H9 (cell line): Measurements from ENCODE around the gene COX11. TPM values are rescaled to one million over a fixed set of nuclear protein-coding genes. Genes with fewer than 3 reads are reported as not detected.

Source experiments
- DNase-seq: peaks from one replicate; pipeline ENCODE4 v3.0.0-alpha.2; 2017
- H2AFZ ChIP-seq: one replicate; pipeline ENCODE4 v1.6.1; 2013; ENCODE audit warnings: mild to moderate bottlenecking, low read length, control low read depth, moderate library complexity
- H2AK5ac ChIP-seq: 2 replicates; pipeline ENCODE4 v1.6.1; 2013; ENCODE audit warnings: low read length, control low read depth, mixed read lengths; ENCODE audit not compliant: insufficient read length
- H2BK120ac ChIP-seq: one replicate; pipeline ENCODE4 v1.6.1; 2013; ENCODE audit warnings: low read depth, mild to moderate bottlenecking, low read length, control low read depth, inconsistent platforms; ENCODE audit not compliant: poor library complexity, severe bottlenecking
- H2BK12ac ChIP-seq: 2 replicates; pipeline ENCODE4 v1.6.1; 2013; ENCODE audit warnings: low read length, control low read depth, mixed read lengths, low read depth; ENCODE audit not compliant: insufficient read length
- H2BK15ac ChIP-seq: 2 replicates; pipeline ENCODE4 v1.6.1; 2013; ENCODE audit warnings: low read depth, low read length, control low read depth
- H2BK20ac ChIP-seq: one replicate; pipeline ENCODE4 v1.6.1; 2013; ENCODE audit warnings: low read depth, mild to moderate bottlenecking, low read length, control low read depth, inconsistent platforms; ENCODE audit not compliant: poor library complexity, severe bottlenecking
- H2BK5ac ChIP-seq: 2 replicates; pipeline ENCODE4 v1.6.1; 2013; ENCODE audit warnings: low read length, control low read depth, mixed read lengths; ENCODE audit not compliant: insufficient read length
- H3K14ac ChIP-seq: 2 replicates; pipeline ENCODE4 v1.6.1; 2013; ENCODE audit warnings: low read length, control low read depth; ENCODE audit not compliant: insufficient read depth
- H3K18ac ChIP-seq: 2 replicates; pipeline ENCODE4 v1.6.1; 2013; ENCODE audit warnings: low read depth, mild to moderate bottlenecking, mixed read lengths, low read length, control low read depth; ENCODE audit not compliant: insufficient read length
- H3K23ac ChIP-seq: 2 replicates; pipeline ENCODE4 v1.6.1; 2013; ENCODE audit warnings: low read length, control low read depth, mixed read lengths, low read depth; ENCODE audit not compliant: insufficient read length
- H3K23me2 ChIP-seq: 2 replicates; pipeline ENCODE4 v1.6.1; 2013; ENCODE audit warnings: low read depth, mild to moderate bottlenecking, mixed read lengths, low read length, control low read depth; ENCODE audit not compliant: insufficient read length, poor library complexity, severe bottlenecking
- H3K27ac ChIP-seq: 2 replicates; pipeline ENCODE4 v1.5.1; 2013; ENCODE audit warnings: low read length, control low read depth, mixed read lengths, low read depth; ENCODE audit not compliant: insufficient read length
- H3K27me3 ChIP-seq: 2 replicates; pipeline ENCODE4 v1.6.1; 2013; ENCODE audit warnings: low read length, control low read depth, inconsistent platforms; ENCODE audit not compliant: insufficient read depth
- H3K4ac ChIP-seq: 2 replicates; pipeline ENCODE4 v1.6.1; 2013; ENCODE audit warnings: low read depth, mild to moderate bottlenecking, control low read depth, inconsistent platforms, low read length, moderate library complexity
- H3K4me1 ChIP-seq: 2 replicates; pipeline ENCODE4 v1.6.1; 2013; ENCODE audit warnings: low read length, control low read depth, inconsistent platforms; ENCODE audit not compliant: insufficient read depth
- H3K4me2 ChIP-seq: 2 replicates; pipeline ENCODE4 v1.6.1; 2013; ENCODE audit warnings: low read length, control low read depth, mixed read lengths; ENCODE audit not compliant: insufficient read length, insufficient read depth
- H3K56ac ChIP-seq: 2 replicates; pipeline ENCODE4 v1.6.1; 2013; ENCODE audit warnings: low read depth, mild to moderate bottlenecking, mixed read lengths, low read length, control low read depth; ENCODE audit not compliant: insufficient read length
- H3K79me1 ChIP-seq: 2 replicates; pipeline ENCODE4 v1.6.1; 2013; ENCODE audit warnings: low read depth, mild to moderate bottlenecking, moderate library complexity, low read length, control low read depth, inconsistent platforms; ENCODE audit not compliant: insufficient read depth, poor library complexity, severe bottlenecking
- H3K79me2 ChIP-seq: 2 replicates; pipeline ENCODE4 v1.6.1; 2013; ENCODE audit warnings: low read length, control low read depth, inconsistent platforms; ENCODE audit not compliant: insufficient read depth
- H3K9ac ChIP-seq: 2 replicates; pipeline ENCODE4 v1.6.1; 2013; ENCODE audit warnings: low read length, control low read depth, mixed read lengths; ENCODE audit not compliant: insufficient read length; ENCODE audit errors: extremely low read depth
- H3K9me3 ChIP-seq: one replicate; pipeline ENCODE4 v1.6.1; 2013; ENCODE audit warnings: low read depth, low read length, inconsistent platforms; ENCODE audit not compliant: control insufficient read depth
- H3T11ph ChIP-seq: one replicate; pipeline ENCODE4 v1.6.1; 2013; ENCODE audit warnings: mild to moderate bottlenecking, low read length, control low read depth, inconsistent platforms
- H4K20me1 ChIP-seq: one replicate; pipeline ENCODE4 v1.6.1; 2013; ENCODE audit not compliant: control insufficient read depth, insufficient read length, insufficient read depth
- H4K5ac ChIP-seq: 2 replicates; pipeline ENCODE4 v1.6.1; 2013; ENCODE audit warnings: low read depth, mild to moderate bottlenecking, mixed read lengths, low read length, control low read depth; ENCODE audit not compliant: insufficient read length
- H4K8ac ChIP-seq: replicated peaks from 2 replicates; pipeline ENCODE4 v1.6.1; 2013; ENCODE audit warnings: low read length, control low read depth, mixed read lengths, low read depth; ENCODE audit not compliant: insufficient read length
- H4K91ac ChIP-seq: 2 replicates; pipeline ENCODE4 v1.6.1; 2013; ENCODE audit warnings: low read depth, mild to moderate bottlenecking, moderate library complexity, mixed read lengths, low read length, control low read depth; ENCODE audit not compliant: insufficient read length
- H3K27ac Mint-ChIP-seq, 3 experiments: 2 replicates in 2 of 3; 3 replicates in 1 of 3; pipeline ENCODE4 v1.8.0; 2020 to 2021; ENCODE audit warnings: mixed read lengths in 3 of 3, mild to moderate bottlenecking in 1 of 3, moderate library complexity in 1 of 3
- H3K27me3 Mint-ChIP-seq: 2 replicates; pipeline ENCODE4 v1.8.0; 2021; ENCODE audit warnings: low read depth, mild to moderate bottlenecking, moderate library complexity, mixed read lengths
- H3K36me3 Mint-ChIP-seq, 3 experiments: 2 replicates in 2 of 3; 3 replicates in 1 of 3; pipeline ENCODE4 v1.8.0; 2020 to 2021; ENCODE audit warnings: low read depth in 3 of 3, mixed read lengths in 3 of 3; ENCODE audit not compliant: insufficient read depth in 1 of 3
- H3K4me1 Mint-ChIP-seq, 2 experiments: 2 replicates each; pipeline ENCODE4 v1.8.0; 2020; ENCODE audit warnings: mixed read lengths in 2 of 2
- H3K4me3 Mint-ChIP-seq, 2 experiments: 2 replicates in 1 of 2; 3 replicates in 1 of 2; pipeline ENCODE4 v1.8.0; 2020 to 2021; ENCODE audit warnings: mild to moderate bottlenecking in 2 of 2, mixed read lengths in 2 of 2, moderate library complexity in 1 of 2
- H3K9me3 Mint-ChIP-seq, 2 experiments: 2 replicates in 1 of 2; 3 replicates in 1 of 2; pipeline ENCODE4 v1.8.0; 2020; ENCODE audit warnings: mild to moderate bottlenecking in 2 of 2, mixed read lengths in 2 of 2, moderate library complexity in 1 of 2
- WGBS: extraction: QIAGEN DNeasy Blood & Tissue Kit; methylation state at CpG from one replicate; pipeline ENCODE4 v1.1.7; 2013; ENCODE audit warnings: missing lambda C conversion rate, low lambda C conversion rate, mixed read lengths; ENCODE audit not compliant: insufficient read length; ENCODE audit errors: extremely low coverage; 5-methylcytosine and 5-hydroxymethylcytosine counted together
- total RNA-seq: library from RNA; stranded (reverse); gene quantifications from 2 replicates; pipeline ENCODE4 v1.2.1, GENCODE V29; 2021
- TF ChIP-seq, protein P1 (sequence below): fragments of 200-600 bp; sonication (generic); conservative IDR thresholded peaks from 3 replicates; pipeline ENCODE4 v1.8.0; 2021; ENCODE audit warnings: antibody characterized with exemption, mild to moderate bottlenecking

The COX11 gene
- total RNA-seq, 1 experiment from 2014 or later, result 76.1 TPM

DNA sequence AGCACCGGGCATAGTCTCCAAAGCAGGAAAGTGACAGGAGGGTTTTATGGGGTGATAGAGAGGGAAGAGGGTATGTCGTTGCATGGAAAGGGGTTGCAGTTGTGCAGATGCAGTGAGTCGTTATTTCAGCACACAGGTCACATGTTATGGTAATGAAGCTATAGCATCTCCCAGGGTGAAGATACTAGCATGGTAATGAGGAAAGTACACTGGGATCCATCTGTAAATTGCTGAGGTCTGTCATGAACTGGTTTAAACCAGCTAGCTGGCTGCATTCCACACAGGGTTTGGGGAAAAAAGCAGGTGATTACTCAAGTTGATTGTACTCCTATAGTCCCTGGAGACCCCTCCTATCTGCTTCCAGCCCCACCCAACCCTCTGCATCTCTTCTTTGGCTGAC is 11.7 kb downstream of the COX11 start:
- peaks cover 2% of the 10 kb centered on the region; the same call in 1 of the 2 replicates for H3K4me1 ChIP-seq
- H2BK120ac ChIP-seq, result no peak overlapping the region
- H4K5ac ChIP-seq, result no peak overlapping the region
- H3K27ac ChIP-seq, result no peak overlapping the region
- no CpG with 5 or more reads among the region's 3 CpGs for WGBS
- H3K56ac ChIP-seq, result no peak overlapping the region
- Mint-ChIP-seq H3K4me1 (peaks cover 12 to 18% of the 10 kb centered on the region in 2 experiments), H3K27me3 (no peaks in the 10 kb centered on the region), H3K36me3 (peaks cover 36 to 72% (median 66%) of the 10 kb centered on the region in 3 experiments), H3K9me3 (no peaks in the 10 kb centered on the region), H3K4me3 (no peak overlapping the region), H3K27ac (peak overlapping the region in 2 of 3 experiments; percentile 77 to 95; a peak in 5 of 7 replicates)
- no peaks in the 10 kb centered on the region for H3K23me2 ChIP-seq
- no peak overlapping the region for H3K14ac ChIP-seq
- H3K9ac ChIP-seq, result no peak overlapping the region
- no peak overlapping the region for H3K18ac ChIP-seq
- no peak overlapping the region for H2AFZ ChIP-seq
- no peak for DNase-seq
- H2BK5ac ChIP-seq, result no peak overlapping the region
- H3T11ph ChIP-seq, result no peak overlapping the region
- no peak overlapping the region for H2BK12ac ChIP-seq
- no peak overlapping the region for H2BK20ac ChIP-seq
- no peak overlapping the region for H3K4ac ChIP-seq
- no peak overlapping the region for H3K4me2 ChIP-seq
- no peaks in the 10 kb centered on the region for H3K27me3 ChIP-seq
- no peak overlapping the region for H4K91ac ChIP-seq
- no peaks in the 10 kb centered on the region for H3K79me1 ChIP-seq
- TF ChIP-seq, protein P1, sequence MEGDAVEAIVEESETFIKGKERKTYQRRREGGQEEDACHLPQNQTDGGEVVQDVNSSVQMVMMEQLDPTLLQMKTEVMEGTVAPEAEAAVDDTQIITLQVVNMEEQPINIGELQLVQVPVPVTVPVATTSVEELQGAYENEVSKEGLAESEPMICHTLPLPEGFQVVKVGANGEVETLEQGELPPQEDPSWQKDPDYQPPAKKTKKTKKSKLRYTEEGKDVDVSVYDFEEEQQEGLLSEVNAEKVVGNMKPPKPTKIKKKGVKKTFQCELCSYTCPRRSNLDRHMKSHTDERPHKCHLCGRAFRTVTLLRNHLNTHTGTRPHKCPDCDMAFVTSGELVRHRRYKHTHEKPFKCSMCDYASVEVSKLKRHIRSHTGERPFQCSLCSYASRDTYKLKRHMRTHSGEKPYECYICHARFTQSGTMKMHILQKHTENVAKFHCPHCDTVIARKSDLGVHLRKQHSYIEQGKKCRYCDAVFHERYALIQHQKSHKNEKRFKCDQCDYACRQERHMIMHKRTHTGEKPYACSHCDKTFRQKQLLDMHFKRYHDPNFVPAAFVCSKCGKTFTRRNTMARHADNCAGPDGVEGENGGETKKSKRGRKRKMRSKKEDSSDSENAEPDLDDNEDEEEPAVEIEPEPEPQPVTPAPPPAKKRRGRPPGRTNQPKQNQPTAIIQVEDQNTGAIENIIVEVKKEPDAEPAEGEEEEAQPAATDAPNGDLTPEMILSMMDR, result no peak
- no peaks in the 10 kb centered on the region for H4K20me1 ChIP-seq
- no peak overlapping the region for H2BK15ac ChIP-seq
- H4K8ac ChIP-seq, result no peak overlapping the region
- no peak overlapping the region for H2AK5ac ChIP-seq
- H3K79me2 ChIP-seq, result no peaks in the 10 kb centered on the region
- H3K23ac ChIP-seq, result no peak overlapping the region
- no peaks in the 10 kb centered on the region for H3K9me3 ChIP-seq
